Esophagus squamous epithelium (tissue), 5 donors: Measurements from ENCODE around the gene GATB. TPM values are rescaled to one million over a fixed set of nuclear protein-coding genes. Genes with fewer than 3 reads are reported as not detected.

Experiments
- DNase-seq: peaks from one replicate; lab custom pipeline; 2025; lab: John Stamatoyannopoulos, UW
- H3K27ac ChIP-seq, 4 donors: fragments of 200-600 bp; sonication (generic); one replicate each; pipeline ENCODE4 v1.5.1; 2016 to 2019; ENCODE audit warnings: mild to moderate bottlenecking in 1 of 4
- H3K27me3 ChIP-seq, 4 donors: fragments of 200-600 bp; sonication (generic); 1 replicate in 3 of 4; 2 replicates in 1 of 4; pipeline versions ENCODE4 v1.5.1 to v1.6.0; 2017 to 2021; ENCODE audit warnings: antibody characterized with exemption in 1 of 4
- H3K36me3 ChIP-seq, 3 donors: fragments of 200-600 bp; sonication (generic); one replicate each; pipeline ENCODE4 v1.5.1; 2016 to 2019
- H3K4me1 ChIP-seq, 3 donors: fragments of 200-600 bp; sonication (generic); one replicate each; pipeline ENCODE4 v1.5.1; 2017 to 2019
- H3K4me3 ChIP-seq, 4 donors: fragments of 200-600 bp; sonication (generic); 1 replicate in 3 of 4; 2 replicates in 1 of 4; pipeline ENCODE4 v1.5.1; 2016 to 2019; ENCODE audit warnings: mild to moderate bottlenecking in 2 of 4, moderate library complexity in 1 of 4
- H3K9me3 ChIP-seq, 3 donors: fragments of 200-600 bp; sonication (generic); one replicate each; pipeline ENCODE4 v1.5.1; 2016 to 2019
- CTCF ChIP-seq, 6 experiments: fragments of 450-650 bp in 4 of 6; fragments of 200-600 bp in 2 of 6; sonication (generic) in 2 of 6; IDR thresholded peaks; one replicate each; pipeline ENCODE4 v1.5.1; 2016 to 2019; ENCODE audit warnings: antibody characterized with exemption in 6 of 6, mild to moderate bottlenecking in 4 of 6, moderate library complexity in 4 of 6
- POLR2A ChIP-seq, 4 donors: fragments of 450-650 bp; IDR thresholded peaks; one replicate each; pipeline ENCODE4 v1.6.1; 2017; ENCODE audit warnings: antibody characterized with exemption in 4 of 4, mild to moderate bottlenecking in 4 of 4, moderate library complexity in 3 of 4
- WGBS, 2 donors: methylation state at CpG; one replicate each; pipeline ENCODE4 v1.1.5; 2018; 5-methylcytosine and 5-hydroxymethylcytosine counted together
- intact Hi-C: fragments of 100-400 bp; cut with DNase I; formaldehyde crosslinking; loops from one replicate; pipeline ENCODE4 v1.15.0; 2022
- total RNA-seq, 4 donors: library from RNA; depleted of rRNA; stranded (reverse); fragments of >200 nt; gene quantifications; one replicate each; pipeline ENCODE4 v1.1.0, GENCODE V29; 2016
- donor health status: DM: yes; HTN: yes; CAD: no.

Gene GATB
- total RNA-seq, 4 donors from 2014 or later, result 13.4 to 29.8 (median 24.2) TPM

GRCh38 chr4:151792995-151793394 lies 32.2 kb upstream of the GATB start:
- peaks cover 0 to 16% (median 5%) of the 10 kb centered on the region in 3 donors for H3K4me1 ChIP-seq
- no peaks in the 10 kb centered on the region for H3K27me3 ChIP-seq
- H3K4me3 ChIP-seq, result no peak overlapping the region
- WGBS, 2 donors, result 80 to 85% methylated on average over 3 of the region's 4 CpGs
- TF ChIP-seq CTCF (IDR thresholded peaks at IDR 0.05), result no peak
- no peak for TF ChIP-seq POLR2A (IDR thresholded peaks at IDR 0.05)
- H3K36me3 ChIP-seq, result no peaks in the 10 kb centered on the region
- DNase-seq, result no peak
- no peak overlapping the region for H3K27ac ChIP-seq
- H3K9me3 ChIP-seq, result no peaks in the 10 kb centered on the region
- intact Hi-C loops, result no loop called here

GRCh38 chr4:151792530-151792929 lies 31.7 kb upstream of the GATB start:
- Histone ChIP-seq H3K36me3 (no peaks in the 10 kb centered on the region), H3K4me1 (peaks cover 0 to 11% (median 4%) of the 10 kb centered on the region in 3 donors), H3K9me3 (no peaks in the 10 kb centered on the region), H3K27me3 (no peaks in the 10 kb centered on the region), H3K27ac (no peak overlapping the region), H3K4me3 (no peak overlapping the region)
- WGBS, 2 donors, result 87% methylated on average over 4 of the region's 4 CpGs
- TF ChIP-seq POLR2A (IDR thresholded peaks at IDR 0.05), result no peak
- TF ChIP-seq CTCF (IDR thresholded peaks at IDR 0.05), result no peak
- intact Hi-C loops, result no loop called here
- DNase-seq, result no peak

GRCh38 chr4:151788021-151788420 lies 27.2 kb upstream of the GATB start:
- H3K4me3 ChIP-seq, result no peak overlapping the region

GRCh38 chr4:151786158-151786495 lies 25.3 kb upstream of the GATB start:
- no peaks in the 10 kb centered on the region for H3K4me1 ChIP-seq
- H3K4me3 ChIP-seq, result no peak overlapping the region
- no peaks in the 10 kb centered on the region for H3K9me3 ChIP-seq
- no peak for TF ChIP-seq POLR2A (IDR thresholded peaks at IDR 0.05)
- no peak for TF ChIP-seq CTCF (IDR thresholded peaks at IDR 0.05)
- no peak for DNase-seq
- H3K36me3 ChIP-seq, result no peaks in the 10 kb centered on the region
- intact Hi-C loops, result no loop called here
- no peaks in the 10 kb centered on the region for H3K27me3 ChIP-seq
- whole genome bisulfite sequencing, 2 donors, result 94 to 95% methylated on average over 2 of the region's 2 CpGs
- H3K27ac ChIP-seq, result no peak overlapping the region

More at GRCh38 chr4:151788021-151788420, 27.2 kb upstream of the GATB start:
- H3K36me3 ChIP-seq, result no peaks in the 10 kb centered on the region
- no peak for DNase-seq
- H3K27me3 ChIP-seq, result no peaks in the 10 kb centered on the region
- intact Hi-C loops, result no loop called here
- H3K4me1 ChIP-seq, result no peaks in the 10 kb centered on the region
- H3K27ac ChIP-seq, result no peak overlapping the region
- TF ChIP-seq POLR2A (IDR thresholded peaks at IDR 0.05) (no peak), CTCF (IDR thresholded peaks at IDR 0.05) (no peak)
- H3K9me3 ChIP-seq, result no peaks in the 10 kb centered on the region

GRCh38 chr4:151785484-151786157 lies 24.8 kb upstream of the GATB start:
- Histone ChIP-seq H3K27me3 (no peaks in the 10 kb centered on the region), H3K4me3 (no peak overlapping the region), H3K4me1 (no peaks in the 10 kb centered on the region), H3K36me3 (no peaks in the 10 kb centered on the region), H3K27ac (no peak overlapping the region), H3K9me3 (no peaks in the 10 kb centered on the region)
- no peak for DNase-seq
- TF ChIP-seq POLR2A (IDR thresholded peaks at IDR 0.05), result no peak
- TF ChIP-seq CTCF (IDR thresholded peaks at IDR 0.05), result no peak
- intact Hi-C loops, result no loop called here
- 75 to 84% methylated on average over 5 of the region's 5 CpGs for WGBS, 2 donors
